Islet precursor cell (in vitro differentiated cells): ENCODE data around the gene FAM240A.
A peak's percentile ranks its signal among the peaks of the same experiment; 100 is the strongest.

ENCODE experiments used
- DNase-seq: peaks from one replicate; pipeline ENCODE4 v3.0.0-alpha.2; 2018

FAM240A gene

DNA sequence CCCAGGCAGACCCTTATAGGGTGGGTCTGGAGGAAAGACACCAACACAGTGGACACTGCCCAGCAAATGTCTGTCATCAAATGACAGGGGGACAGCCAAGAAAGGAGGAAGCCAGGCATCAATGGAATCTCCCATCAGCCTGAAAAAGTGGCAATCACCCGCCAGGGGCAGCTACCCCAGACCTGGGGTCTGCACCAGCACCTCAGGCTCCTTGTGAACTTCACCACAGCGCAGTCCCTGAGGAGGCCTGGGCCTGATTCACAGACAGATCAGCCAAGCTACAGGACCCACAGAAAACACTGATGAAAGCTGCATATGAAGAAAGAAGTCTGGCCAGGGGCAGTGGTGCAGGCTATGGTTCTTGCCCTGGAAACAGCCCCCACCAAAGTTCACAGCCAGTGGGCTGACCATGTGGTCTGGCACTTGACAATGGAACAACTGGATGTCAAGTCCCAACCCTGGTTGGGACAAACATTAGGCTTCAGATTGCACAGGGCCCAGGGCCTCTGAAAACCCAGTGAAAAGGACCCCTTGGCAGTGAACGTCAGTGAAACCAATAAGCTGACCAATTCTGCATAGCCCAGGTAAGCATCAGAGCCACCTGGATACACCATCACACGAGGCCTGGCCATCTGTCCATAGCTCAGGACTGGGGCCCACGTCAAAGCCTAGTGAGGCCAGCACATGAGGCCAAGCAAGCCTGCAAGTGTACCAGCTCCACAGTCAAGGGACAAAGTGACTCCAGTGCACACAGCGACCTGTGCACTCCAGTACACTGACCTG lies 52.1 kb downstream of the FAM240A start:
- DNase-seq: peak; percentile 46

GRCh38 chr3:46664971-46665762 lies 52.8 kb downstream of the FAM240A start:
- DNase-seq: peak; percentile 29

DNA sequence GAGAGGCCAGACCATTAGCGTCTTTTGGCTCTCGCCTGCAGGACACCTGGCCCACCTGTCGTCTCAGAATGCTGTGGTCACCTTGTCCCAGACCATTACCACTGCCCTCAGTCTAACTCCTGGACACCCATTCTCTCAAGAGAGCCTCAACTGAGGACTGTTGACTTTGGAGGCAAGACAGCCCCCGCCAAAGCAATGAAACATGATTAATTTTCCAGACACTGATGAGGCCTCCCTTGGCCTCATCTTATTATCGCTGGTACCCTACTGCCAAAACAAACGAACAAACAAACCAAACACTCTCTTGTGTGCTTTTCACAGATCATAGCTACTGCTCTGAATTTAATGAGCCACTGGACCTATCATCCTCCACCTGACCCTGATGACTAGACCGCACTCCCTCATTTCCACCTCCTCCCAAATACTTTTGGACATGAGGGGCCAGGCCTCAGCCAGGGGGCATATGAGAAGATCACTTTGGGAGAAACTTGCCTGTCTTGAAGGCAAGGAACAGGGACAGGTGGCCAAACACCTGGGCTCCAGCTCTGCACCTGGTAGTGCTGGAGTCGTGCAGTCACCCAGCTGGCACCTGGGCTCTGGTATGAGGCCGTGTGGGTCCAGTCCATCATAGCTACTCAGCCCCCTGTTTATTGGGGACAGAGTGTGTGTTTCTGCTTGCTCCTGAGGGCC lies 53.6 kb downstream of the FAM240A start:
- no peak for DNase-seq

- DNase-seq: peak; percentile 37
These were observed 54.1 kb downstream of the FAM240A start for GRCh38 chr3:46666453-46666845.

- DNase-seq: peak; percentile 47
These were observed 54.8 kb downstream of the FAM240A start for GRCh38 chr3:46667061-46667621.

- no peak for DNase-seq
These were observed 55.3 kb downstream of the FAM240A start for GRCh38 chr3:46667657-46668056.

DNA sequence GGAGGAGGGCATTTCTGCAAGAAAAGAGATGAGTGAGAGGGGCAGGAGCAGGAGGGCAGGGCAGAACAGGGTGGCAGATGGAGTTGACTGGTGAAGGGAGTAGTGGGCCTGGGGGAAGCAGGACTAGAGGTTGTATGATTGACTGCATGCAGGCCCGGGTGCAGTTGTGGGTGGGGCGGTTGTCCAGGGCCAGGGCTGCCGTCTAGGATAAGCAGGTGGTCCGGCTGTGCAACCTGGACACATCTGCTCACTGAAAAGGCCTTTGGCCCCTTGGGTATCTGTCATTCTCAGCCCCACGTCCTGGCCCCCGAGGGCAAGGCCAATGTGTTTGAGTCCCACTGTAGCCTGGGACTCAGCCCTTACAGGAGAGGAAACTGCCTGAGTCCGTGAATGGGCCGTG lies 55.8 kb downstream of the FAM240A start:
- peak; percentile 45 for DNase-seq

GRCh38 chr3:46668591-46668990 lies 56.3 kb downstream of the FAM240A start:
- peak; percentile 43 for DNase-seq

DNA sequence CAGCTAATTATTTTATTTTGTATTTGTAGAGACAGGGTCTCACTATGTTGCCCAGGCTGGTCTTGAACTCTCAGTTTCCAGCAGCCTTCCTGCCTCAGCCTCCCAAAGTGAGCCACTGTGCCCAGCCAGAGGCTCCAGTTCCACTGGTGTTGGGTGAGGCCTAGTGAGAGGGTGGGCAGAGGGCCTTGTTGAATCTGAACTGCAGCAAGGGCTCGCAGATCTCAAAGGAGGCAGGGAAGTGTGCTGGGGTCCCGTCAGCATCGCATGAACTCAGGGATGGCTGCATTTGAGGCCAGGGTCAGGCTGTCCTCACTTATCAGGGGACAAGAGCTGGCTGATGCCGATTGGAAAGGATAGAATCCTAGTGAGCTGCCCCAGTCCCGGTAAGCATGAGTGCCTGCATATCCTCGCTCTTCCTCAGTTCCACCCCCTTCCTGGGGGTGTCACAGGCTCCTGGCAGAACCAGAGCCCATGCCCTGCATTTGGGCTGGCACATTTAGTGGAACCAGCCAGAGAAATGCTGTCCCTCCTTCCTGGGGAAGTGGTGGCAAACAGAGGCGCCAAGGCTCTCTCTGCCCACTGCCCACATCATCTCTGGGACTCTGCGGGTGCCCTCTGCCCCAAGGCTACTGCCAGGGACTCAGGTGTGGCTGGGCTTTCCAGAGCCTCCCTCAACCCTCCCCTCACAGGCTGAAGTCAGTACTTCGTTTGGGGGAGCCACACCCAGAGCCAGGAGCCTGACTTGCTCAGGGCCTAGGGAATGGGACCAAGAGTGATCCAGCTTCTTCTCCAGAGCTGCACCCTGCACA lies 57.1 kb downstream of the FAM240A start:
- peak; percentile 49 for DNase-seq

DNA sequence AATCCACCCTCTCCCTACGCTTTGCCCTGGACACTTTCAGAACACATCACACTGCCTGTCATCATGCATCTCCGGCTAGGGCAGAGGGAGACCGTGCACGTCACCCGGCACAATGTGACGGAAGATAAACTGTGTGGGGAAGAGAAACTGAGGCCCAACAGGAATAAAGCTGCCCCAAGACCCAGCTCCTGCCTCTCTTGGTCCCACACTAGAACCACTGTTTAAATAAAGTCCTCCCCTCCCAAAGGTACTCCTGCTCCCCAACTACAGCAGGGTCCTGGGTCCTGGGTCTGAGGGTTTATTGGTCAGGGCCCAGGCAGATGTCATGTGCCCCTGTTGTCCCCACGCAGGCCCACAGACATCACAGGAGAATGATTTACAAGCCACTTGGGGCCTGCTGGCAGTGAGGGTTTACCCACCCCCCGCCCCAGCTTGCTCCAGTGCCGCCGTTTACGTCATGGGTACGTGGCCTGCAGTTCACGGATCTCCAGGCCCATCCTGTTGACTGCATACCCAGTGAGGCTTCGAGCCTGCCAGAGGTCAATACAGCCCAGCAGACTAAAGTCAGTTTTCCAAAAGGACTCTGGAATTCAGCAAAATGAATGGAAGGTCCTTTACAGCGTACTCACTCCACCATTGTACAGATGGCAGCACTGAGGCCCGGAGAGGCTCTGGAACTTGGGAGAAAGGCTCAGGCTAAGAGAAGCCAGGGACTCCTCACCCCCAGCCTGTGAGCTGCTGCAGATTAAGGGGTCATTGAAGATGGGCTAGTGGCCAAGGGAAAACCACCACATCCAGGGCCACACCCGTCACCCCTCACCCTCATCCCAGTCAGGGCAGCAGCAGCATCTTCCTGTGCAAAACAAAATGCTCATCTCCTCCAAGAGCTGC lies 57.9 kb downstream of the FAM240A start:
- peak; percentile 36 for DNase-seq

DNA sequence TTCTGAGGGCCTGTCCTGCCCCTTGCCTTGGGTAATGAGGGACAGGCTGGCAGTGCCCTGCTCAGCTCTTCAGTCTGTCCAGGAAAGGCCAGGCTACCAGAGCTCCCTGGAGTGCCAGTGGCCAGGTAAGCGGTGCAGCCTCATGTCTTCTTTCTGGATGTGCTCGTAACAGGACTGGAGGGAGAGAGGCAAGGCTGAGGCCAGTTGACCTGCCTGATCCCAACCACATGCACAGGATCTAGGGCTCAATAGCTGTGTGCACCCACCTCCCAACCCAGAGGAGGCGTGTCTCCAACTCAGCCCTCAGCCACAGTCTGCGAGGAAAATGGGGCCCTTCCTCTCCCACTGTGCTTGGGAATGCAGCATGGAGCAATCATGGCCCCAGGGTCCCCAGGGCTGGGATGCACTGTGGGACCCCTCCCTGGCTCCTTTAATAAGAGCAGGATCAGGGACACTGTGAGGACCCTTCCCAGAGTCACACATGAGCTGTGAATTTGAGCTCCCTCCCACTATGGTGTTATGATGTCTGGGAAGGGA lies 58.6 kb downstream of the FAM240A start:
- DNase-seq: no peak

DNA sequence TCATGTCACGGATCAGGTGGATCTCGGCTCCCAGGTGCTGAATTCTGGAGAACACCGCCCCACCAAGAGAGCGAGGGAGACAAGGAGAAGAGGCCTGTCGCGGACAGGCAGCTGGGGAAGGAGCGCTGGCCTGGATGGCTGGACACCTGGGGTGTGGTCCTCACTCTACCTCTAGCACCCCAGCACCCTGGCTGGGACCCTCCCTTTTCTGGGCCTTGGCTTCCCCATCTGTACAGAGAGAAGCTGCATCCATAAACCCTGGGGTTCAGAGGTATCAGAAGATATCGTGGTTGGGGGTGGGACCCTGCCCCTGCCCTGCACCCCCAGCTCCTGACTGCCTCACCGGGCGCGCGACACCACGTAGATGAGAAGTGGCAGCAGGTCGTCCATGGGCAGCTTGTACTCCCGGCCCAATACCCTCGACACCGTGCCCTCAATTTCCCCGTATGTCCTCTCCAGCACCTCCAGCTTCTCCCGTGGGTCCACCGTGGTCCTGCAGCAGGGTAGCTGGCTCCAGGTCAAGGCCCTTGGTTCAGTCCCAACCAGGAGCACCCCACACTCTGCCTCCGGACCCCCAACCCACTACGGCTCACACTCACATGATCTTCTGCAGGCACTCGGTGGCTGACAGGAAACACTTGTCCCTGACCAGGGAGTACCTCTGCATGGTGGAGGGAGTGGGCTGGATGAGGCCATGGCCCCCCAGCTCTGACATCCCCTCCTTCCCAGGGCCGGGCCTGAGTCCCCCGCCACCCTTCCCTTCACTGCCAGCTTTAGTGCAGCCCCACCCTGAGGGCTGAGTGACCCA lies 59.4 kb downstream of the FAM240A start:
- DNase-seq: peak; percentile 41

- DNase-seq: no peak
These were observed 60.0 kb downstream of the FAM240A start for GRCh38 chr3:46672349-46672695.

DNA sequence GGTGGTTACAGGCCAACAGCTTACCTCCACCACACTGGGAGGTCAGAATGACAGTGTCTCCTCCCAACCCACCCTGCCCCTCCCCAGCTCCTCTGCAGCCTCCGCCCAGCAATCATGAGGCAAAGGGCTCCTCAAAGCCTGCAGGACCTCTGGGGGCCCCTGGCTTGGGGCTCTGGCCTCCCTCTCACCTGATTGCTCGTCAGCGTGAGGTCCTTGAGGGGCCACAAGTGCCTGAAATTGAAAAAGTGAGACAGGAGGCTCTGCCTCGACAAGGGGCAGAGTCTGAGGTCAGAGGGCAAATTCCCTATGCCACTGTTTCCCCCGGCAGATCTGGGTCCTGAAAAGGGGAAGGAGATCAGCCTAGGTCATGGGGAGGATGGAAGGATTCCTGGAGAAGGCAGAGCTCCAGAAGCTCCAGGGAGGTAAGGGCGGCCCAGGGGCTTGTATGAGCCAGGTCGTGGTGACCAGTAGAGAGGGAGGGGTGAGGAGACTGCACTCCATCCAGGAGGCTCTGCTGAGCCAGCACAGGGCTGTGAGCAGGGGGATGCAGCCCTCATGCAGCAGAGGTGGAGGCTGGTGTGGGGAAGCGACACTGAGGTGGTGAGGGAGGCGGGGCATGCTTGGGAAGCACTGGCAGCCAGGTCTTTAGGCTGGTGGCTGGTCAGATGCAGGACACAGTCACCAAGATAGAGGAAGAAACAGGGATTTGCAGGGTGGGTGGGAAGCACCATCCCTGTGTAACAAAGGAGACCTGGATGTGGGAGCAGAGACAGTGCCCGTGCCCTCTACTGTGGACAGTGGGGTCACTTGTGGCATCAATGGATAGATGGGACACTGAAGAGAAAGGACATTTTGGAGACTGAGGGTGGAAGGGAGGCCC lies 61.1 kb downstream of the FAM240A start:
- peak; percentile 35 for DNase-seq

- peak; percentile 45 for DNase-seq
These were observed 61.9 kb downstream of the FAM240A start for GRCh38 chr3:46674031-46674845.

- peak; percentile 26 for DNase-seq
These were observed 63.1 kb downstream of the FAM240A start for GRCh38 chr3:46675426-46675825.
